Measurements from ENCODE around the gene FAM118A. TPM values are rescaled to one million over a fixed set of nuclear protein-coding genes. Genes with fewer than 3 reads are reported as not detected.
"Not testable (repeated sequence)": the region's sequence is repeated elsewhere in the genome, so short reads cannot be mapped to it uniquely, and the experiment has no call there.

Gene FAM118A
- total RNA-seq, 1 experiment from 2014 or later: 14.6 TPM

DNA sequence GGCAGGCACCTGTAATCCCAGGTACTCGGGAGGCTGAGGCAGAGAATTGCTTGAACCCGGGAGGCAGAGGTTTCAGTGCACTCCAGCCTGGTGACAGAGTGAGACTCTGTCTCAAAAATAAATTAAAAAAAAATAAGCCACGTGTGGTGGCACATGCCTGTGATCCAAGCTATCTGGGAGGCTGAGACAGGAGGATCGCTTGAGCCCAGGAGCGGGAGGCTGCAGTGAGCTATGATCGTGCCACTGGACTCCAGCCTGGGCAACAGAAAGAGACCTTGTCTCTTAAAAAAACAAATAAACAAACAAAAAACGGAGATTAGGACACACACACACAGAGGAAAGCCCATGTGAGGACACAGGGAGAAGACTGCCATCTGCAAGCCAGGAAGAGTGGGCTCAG lies 32.0 kb upstream of the FAM118A start:
- in situ Hi-C loops (cut with HindIII; ENCODE audit: low pct_unique_long_range_greater_than_20kb, low sequenced_read_pairs): loop anchor here (10.0 kb wide), 1 partner anchor 157 kb away; no protein-coding TSS in a partner anchor
- not testable (repeated sequence) for DNase-seq (ENCODE audit: low read depth)

- no peak for DNase-seq (ENCODE audit: low read depth)
- in situ Hi-C loops (cut with HindIII; ENCODE audit: low pct_unique_long_range_greater_than_20kb, low sequenced_read_pairs): loop anchor here (10.0 kb wide), 1 partner anchor 157 kb away; no protein-coding TSS in a partner anchor
These were observed 31.6 kb upstream of the FAM118A start for GRCh38 chr22:45278125-45278524.

GRCh38 chr22:45280587-45280980 lies 29.1 kb upstream of the FAM118A start:
- no peak for DNase-seq (ENCODE audit: low read depth)
- in situ Hi-C loops (cut with HindIII; ENCODE audit: low pct_unique_long_range_greater_than_20kb, low sequenced_read_pairs): no loop called here

DNA sequence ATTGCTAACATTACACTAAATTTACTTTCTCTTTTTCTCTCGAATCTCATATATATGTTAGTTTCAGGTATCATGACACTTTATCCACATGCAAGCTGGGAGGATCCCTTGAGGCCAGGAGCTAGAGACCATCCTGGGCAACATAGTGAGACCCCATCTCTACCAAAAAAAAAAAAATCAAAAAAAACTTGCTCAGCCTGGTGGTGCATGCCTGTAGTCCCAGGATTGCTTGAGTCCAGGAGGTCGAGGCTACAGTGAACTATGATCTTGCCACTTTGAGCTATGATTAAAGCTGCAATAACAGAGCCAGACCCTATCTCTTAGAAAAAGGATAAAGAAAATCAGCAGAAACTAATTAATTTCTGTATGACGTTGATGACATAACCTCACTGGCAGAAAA lies 28.7 kb upstream of the FAM118A start:
- in situ Hi-C loops (cut with HindIII; ENCODE audit: low pct_unique_long_range_greater_than_20kb, low sequenced_read_pairs): no loop called here
- no peak for DNase-seq (ENCODE audit: low read depth)

GRCh38 chr22:45284705-45285262 lies 24.9 kb upstream of the FAM118A start, which contains the start of gene UPK3A:
TSS of gene UPK3A (plus strand) at chr22:45284949. CDS start at chr22:45285014, 65 bp downstream.
- in situ Hi-C loops (cut with HindIII; ENCODE audit: low pct_unique_long_range_greater_than_20kb, low sequenced_read_pairs): no loop called here
- DNase-seq (ENCODE audit: low read depth): peak; percentile 70

DNA sequence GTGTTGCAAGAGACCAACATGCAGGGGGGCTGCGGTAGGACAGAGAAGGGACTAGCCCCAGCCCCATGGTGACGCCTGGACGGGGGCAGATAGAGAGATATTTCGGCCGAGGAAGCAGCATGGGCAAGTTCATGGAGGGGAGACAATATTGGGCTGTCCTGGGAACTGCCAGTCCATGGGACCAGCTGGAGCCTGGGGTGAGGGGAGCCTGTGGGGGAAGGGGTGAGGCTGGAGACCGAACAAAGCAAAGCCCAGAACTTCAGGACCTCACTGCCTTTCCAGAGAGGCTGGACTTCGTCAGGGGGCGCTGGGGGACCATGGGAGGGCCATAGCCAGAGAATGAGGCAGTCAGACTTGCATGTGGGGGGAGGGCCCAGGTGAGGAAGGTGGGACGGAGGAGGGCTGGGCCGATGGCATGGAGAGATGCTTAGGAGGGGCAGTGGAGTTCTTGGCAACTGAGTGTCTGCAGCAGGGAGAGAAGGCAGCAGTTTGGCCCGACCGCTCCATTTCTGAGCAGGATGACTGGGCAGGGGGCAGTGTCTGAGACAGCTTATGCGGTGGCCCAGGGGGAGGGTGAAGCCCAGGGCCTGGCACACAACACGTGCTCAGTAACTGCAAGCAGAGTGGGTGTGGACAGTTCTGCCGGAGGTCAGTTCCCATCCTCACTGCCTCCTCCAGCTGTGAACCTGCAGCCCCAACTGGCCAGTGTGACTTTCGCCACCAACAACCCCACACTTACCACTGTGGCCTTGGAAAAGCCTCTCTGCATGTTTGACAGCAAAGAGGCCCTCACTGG lies 24.3 kb upstream of the FAM118A start:
- in situ Hi-C loops (cut with HindIII; ENCODE audit: low pct_unique_long_range_greater_than_20kb, low sequenced_read_pairs): no loop called here

DNA sequence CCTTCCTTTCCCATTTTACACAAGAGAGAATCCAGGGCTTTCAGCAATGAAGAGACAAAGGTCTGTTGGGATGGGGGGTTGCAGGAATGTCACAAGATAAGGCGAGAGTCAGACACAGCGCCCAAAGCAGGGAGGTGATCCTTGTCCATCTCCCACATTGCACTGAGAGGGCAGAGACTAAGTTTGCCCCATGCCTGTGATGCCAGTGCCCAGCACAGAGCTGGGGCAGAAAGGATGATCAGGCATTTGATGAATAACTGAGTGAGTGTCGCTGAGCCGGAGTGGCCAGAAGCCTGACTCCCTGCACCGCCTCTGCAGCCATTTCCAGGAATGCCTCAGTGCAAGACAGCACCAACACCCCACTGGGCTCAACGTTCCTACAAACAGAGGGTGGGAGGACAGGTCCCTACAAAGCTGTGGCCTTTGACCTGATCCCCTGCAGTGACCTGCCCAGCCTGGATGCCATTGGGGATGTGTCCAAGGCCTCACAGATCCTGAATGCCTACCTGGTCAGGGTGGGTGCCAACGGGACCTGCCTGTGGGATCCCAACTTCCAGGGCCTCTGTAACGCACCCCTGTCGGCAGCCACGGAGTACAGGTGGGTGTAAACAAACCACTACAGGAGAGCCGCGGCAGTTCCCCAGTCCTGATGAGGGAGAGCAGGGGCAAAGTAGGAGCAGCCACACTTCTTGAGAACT lies 22.7 kb upstream of the FAM118A start:
- DNase-seq (ENCODE audit: low read depth): no peak
- in situ Hi-C loops (cut with HindIII; ENCODE audit: low pct_unique_long_range_greater_than_20kb, low sequenced_read_pairs): no loop called here

More for the DNA sequence above, 24.3 kb upstream of the FAM118A start:
- DNase-seq (ENCODE audit: low read depth): no peak

- in situ Hi-C loops (cut with HindIII; ENCODE audit: low pct_unique_long_range_greater_than_20kb, low sequenced_read_pairs): no loop called here
- peak; percentile 86 for DNase-seq (ENCODE audit: low read depth)
These were observed 19.3 kb upstream of the FAM118A start for GRCh38 chr22:45290410-45290936.

DNA sequence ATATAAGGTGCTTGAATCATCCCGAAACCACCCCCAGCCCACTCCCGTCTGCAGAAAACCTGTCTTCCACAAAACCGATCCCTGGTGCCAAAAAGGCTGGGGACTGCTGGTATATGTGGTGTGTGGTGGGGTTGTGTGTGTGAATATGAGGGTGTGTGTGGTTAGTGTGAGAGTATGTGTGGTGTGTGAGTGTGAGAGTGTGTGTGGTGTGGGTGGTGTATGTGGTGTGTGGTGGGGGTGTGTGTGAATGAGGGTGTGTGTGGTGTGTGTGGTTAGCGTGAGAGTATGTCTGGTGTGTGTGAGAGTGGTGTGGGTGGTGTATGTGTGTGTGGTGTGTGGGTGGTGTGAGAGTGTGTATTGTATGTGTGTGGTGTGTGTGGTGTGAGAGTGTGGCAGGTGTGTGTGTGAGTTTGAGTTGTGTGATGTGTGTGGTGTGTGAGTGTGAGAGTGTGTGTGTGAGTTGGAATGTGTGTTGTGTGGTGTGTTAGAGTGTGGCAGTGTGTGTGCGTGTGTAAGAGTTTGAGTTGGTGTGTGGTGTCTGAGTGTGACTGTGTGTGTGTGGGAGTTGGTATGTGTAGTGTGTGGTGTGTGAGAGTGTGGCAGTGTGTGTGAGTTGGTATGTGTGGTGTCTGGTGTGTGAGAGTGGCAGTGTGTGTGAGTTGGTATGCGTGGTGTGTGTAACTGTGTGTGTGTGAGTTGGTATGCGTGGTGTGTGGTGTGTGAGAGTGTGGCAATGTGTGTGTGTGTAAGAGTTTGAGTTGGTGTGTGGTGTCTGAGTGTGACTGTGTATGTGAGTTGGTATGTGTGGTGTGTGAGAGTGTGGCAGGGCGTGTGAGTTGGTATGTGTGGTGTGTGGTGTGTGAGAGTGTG lies 18.4 kb upstream of the FAM118A start:
- in situ Hi-C loops (cut with HindIII; ENCODE audit: low pct_unique_long_range_greater_than_20kb, low sequenced_read_pairs): no loop called here
- DNase-seq (ENCODE audit: low read depth): no peak

DNA sequence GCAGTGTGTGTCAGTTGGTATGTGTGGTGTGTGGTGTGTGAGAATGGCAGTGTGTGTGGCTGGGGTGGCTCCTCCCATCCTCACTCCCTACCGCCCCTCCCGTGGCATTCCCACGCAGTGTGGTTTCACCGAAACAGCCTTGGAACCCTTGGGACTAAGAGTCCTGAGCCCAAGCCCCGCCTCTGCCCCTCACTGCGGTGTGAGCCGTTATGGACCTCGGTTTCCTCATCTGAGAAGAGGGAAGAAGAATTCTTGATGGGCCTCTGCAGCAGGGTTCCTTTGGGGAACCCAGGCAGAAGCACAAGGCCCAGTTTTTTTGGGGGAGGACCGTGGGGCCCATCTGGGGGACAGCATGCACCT lies 17.8 kb upstream of the FAM118A start:
- in situ Hi-C loops (cut with HindIII; ENCODE audit: low pct_unique_long_range_greater_than_20kb, low sequenced_read_pairs): no loop called here
- no peak for DNase-seq (ENCODE audit: low read depth)

GRCh38 chr22:45292731-45293442 lies 16.8 kb upstream of the FAM118A start:
- in situ Hi-C loops (cut with HindIII; ENCODE audit: low pct_unique_long_range_greater_than_20kb, low sequenced_read_pairs): no loop called here
- no peak for DNase-seq (ENCODE audit: low read depth)

GRCh38 chr22:45294030-45294429 lies 15.7 kb upstream of the FAM118A start:
- in situ Hi-C loops (cut with HindIII; ENCODE audit: low pct_unique_long_range_greater_than_20kb, low sequenced_read_pairs): no loop called here
- DNase-seq (ENCODE audit: low read depth): no peak

DNA sequence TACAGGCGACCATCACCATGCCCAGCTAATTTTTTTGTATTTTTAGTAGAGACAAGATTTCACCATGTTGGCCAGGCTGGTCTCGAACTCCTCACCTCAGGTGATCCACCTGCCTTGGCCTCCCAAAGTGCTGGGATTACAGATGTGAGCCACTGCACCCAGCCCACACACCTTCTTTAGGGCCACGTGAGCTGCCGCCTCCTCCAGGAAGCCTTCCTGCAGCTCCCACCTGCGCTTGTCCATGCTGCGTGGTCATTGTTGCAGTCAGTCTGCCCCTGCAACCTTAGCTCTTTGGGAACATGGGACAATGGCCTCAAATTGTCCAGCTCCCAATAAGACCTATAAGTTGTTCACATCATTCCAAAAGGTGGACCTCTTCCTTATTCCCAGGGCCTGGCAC lies 14.7 kb upstream of the FAM118A start:
- DNase-seq (ENCODE audit: low read depth); in situ Hi-C loops (cut with HindIII; ENCODE audit: low pct_unique_long_range_greater_than_20kb, low sequenced_read_pairs): not testable (repeated sequence)

DNA sequence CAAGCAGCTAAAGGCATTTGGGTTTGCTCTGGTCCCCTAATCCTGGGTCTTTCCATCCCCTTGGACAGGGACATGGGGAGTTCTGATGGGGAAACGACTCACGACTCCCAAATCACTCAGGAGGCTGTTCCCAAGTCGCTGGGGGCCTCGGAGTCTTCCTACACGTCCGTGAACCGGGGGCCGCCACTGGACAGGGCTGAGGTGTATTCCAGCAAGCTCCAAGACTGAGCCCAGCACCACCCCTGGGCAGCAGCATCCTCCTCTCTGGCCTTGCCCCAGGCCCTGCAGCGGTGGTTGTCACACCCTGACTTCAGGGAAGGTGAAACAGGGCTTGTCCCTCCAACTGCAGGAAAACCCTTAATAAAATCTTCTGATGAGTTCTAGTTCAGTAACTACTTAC lies 14.2 kb upstream of the FAM118A start:
- in situ Hi-C loops (cut with HindIII; ENCODE audit: low pct_unique_long_range_greater_than_20kb, low sequenced_read_pairs): no loop called here

DNA sequence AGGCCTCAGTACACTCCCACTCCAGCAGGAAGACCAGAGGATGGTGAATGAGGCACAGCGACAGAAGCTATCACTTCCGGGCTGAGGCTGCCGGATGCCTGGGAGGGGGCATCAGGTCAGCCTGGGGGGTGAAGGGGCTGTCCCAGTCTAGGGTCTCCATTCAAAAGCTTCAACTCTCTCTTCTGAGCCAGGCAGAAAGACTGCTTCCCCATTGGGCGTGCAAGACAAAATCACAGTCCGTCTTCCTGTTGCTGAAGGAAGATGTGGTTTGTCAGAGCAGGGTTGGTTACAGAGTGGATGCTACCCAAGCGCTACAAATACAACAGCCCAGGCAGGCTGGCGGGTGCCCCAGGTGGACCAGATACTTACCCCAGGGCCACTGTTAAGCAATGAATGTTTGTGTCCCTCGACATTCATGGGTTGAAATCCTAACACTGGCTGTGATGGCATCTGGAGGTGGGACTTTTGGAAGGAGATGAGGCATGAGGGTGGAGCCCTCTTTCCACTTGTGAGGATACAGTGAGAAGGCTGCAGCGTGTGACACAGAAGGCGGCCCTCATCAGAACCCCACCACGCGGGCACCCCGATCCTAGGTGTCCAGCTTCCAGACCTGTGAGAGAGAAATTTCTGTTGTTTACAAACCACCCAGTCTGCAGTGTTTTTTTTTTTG lies 13.0 kb upstream of the FAM118A start:
- in situ Hi-C loops (cut with HindIII; ENCODE audit: low pct_unique_long_range_greater_than_20kb, low sequenced_read_pairs): no loop called here
- no peak for DNase-seq (ENCODE audit: low read depth)

More for the DNA sequence above, 14.2 kb upstream of the FAM118A start:
- no peak for DNase-seq (ENCODE audit: low read depth)

DNA sequence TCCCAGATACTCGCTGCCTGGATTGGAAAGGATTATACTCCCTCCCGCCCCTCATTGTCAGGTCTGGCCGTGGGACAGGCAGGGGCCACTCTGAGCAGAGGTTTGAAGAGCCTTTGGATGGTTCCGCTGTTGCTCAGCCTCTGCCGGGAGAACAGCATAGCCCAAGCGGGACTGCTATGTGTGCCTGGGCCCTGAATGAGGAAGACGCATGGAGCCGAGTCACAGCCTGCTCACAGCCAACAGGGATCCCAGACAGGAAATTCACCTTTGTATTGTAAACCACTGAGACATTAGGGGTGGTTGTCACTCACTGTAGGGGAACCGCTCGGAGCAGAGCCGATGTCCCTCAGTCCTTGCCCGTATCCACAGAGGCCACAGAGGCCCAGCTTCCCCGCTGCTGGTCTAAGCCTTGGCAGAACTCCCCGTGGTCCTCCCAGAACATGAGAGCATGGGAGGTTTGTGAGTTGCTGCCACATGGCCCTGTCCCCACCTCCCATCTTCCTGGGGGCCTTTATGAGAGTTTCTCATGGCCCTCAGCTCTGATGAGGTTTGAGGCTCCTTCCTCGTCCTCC lies 10.7 kb upstream of the FAM118A start:
- DNase-seq (ENCODE audit: low read depth): no peak
- in situ Hi-C loops (cut with HindIII; ENCODE audit: low pct_unique_long_range_greater_than_20kb, low sequenced_read_pairs): no loop called here

DNA sequence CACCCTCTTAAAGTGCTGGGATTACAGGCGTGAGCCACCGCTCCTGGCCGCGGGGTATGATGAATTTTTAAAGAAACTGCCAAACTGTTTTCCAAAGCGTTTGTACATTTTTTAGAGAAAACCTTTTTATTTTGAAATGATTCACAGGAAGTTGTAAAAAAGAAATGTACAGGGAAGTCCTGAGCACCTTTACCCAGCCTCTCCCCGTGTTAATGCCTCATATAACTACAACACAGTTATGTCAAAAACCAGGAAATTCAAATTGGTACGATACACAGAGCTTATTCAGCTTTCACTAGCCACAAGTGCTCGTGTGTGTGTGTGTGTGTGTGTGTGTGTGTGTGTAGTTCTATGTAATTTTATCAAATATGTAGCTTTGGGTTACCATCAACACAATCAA lies 7.0 kb upstream of the FAM118A start:
- in situ Hi-C loops (cut with HindIII; ENCODE audit: low pct_unique_long_range_greater_than_20kb, low sequenced_read_pairs): no loop called here
- DNase-seq (ENCODE audit: low read depth): no peak

Measured in Caki2 (cell line).